HL-60 (cell line): ENCODE data around the gene HLA-DPB1.

Source experiments
- GABPA ChIP-seq: IDR thresholded peaks from 2 replicates; pipeline ENCODE4 v1.6.1; 2012; ENCODE audit warnings: low read depth
- POLR2AphosphoS5 ChIP-seq: IDR thresholded peaks from 2 replicates; pipeline ENCODE4 v1.6.1; 2012; ENCODE audit warnings: low read depth
- SPI1 ChIP-seq: IDR thresholded peaks from 2 replicates; pipeline ENCODE4 v1.6.1; 2012; ENCODE audit warnings: low read depth, mild to moderate bottlenecking, borderline replicate concordance
- TF ChIP-seq, protein P1 (sequence below): IDR thresholded peaks from one replicate; pipeline ENCODE4 v1.5.1; 2011; ENCODE audit warnings: low read length, control low read depth, inconsistent platforms; ENCODE audit not compliant: insufficient read depth
- TF ChIP-seq, protein P2 (sequence below): IDR thresholded peaks from 2 replicates; pipeline ENCODE4 v1.6.1; 2012; ENCODE audit warnings: low read depth; ENCODE audit not compliant: insufficient replicate concordance

DNA sequence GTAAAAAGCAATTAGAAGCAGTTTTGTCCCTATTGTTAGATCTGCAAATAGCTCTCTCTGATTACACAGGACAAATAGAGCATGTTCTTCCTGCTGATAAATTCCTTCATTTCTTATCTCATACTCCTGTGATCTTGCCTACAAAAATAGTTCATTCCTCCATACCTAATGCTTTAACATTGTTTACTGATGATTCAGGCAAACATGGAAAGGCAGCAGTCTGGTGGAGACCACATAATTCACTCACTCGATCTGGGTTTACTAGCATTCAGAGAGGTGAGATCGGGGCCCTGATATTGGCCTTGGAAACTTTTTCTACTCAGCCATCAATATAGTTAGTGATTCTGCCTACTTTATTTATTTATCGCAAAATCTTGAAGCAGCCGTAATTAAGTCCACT, 22.6 kb upstream of the HLA-DPB1 start:
- TF ChIP-seq POLR2AphosphoS5 (no peak), SPI1 (no peak), GABPA (no peak)
- TF ChIP-seq, protein P1, sequence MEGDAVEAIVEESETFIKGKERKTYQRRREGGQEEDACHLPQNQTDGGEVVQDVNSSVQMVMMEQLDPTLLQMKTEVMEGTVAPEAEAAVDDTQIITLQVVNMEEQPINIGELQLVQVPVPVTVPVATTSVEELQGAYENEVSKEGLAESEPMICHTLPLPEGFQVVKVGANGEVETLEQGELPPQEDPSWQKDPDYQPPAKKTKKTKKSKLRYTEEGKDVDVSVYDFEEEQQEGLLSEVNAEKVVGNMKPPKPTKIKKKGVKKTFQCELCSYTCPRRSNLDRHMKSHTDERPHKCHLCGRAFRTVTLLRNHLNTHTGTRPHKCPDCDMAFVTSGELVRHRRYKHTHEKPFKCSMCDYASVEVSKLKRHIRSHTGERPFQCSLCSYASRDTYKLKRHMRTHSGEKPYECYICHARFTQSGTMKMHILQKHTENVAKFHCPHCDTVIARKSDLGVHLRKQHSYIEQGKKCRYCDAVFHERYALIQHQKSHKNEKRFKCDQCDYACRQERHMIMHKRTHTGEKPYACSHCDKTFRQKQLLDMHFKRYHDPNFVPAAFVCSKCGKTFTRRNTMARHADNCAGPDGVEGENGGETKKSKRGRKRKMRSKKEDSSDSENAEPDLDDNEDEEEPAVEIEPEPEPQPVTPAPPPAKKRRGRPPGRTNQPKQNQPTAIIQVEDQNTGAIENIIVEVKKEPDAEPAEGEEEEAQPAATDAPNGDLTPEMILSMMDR: no peak
- TF ChIP-seq, protein P2, sequence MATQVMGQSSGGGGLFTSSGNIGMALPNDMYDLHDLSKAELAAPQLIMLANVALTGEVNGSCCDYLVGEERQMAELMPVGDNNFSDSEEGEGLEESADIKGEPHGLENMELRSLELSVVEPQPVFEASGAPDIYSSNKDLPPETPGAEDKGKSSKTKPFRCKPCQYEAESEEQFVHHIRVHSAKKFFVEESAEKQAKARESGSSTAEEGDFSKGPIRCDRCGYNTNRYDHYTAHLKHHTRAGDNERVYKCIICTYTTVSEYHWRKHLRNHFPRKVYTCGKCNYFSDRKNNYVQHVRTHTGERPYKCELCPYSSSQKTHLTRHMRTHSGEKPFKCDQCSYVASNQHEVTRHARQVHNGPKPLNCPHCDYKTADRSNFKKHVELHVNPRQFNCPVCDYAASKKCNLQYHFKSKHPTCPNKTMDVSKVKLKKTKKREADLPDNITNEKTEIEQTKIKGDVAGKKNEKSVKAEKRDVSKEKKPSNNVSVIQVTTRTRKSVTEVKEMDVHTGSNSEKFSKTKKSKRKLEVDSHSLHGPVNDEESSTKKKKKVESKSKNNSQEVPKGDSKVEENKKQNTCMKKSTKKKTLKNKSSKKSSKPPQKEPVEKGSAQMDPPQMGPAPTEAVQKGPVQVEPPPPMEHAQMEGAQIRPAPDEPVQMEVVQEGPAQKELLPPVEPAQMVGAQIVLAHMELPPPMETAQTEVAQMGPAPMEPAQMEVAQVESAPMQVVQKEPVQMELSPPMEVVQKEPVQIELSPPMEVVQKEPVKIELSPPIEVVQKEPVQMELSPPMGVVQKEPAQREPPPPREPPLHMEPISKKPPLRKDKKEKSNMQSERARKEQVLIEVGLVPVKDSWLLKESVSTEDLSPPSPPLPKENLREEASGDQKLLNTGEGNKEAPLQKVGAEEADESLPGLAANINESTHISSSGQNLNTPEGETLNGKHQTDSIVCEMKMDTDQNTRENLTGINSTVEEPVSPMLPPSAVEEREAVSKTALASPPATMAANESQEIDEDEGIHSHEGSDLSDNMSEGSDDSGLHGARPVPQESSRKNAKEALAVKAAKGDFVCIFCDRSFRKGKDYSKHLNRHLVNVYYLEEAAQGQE: no peak
